ENCODE data around the gene RALGPS1. TPM values are rescaled to one million over a fixed set of nuclear protein-coding genes. Genes with fewer than 3 reads are reported as not detected.

The RALGPS1 gene
- total and polyA plus RNA-seq, 2 of the 8 experiments (the other 6 are each of a cell fraction or from before 2014, with no cell fraction given), result 20.0 to 23.5 TPM

DNA sequence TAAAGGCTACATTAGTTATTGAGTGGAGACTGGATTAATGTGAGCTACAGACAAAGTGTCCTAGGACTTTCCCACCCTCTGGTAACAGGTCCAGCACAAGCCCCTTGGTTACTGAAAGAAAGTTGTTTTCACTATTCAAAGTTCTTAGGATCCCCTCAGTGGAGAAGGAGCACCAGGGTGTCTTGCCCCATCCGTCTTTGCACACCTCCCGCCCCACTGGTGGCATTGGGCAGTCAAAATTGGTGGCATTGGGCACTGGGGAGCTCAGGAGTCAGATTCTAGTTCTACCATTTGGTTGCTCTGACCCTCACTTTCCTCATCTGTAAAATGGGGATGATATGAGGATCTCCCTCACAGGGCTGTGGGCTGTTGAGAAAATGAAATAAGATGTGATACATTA, 210.2 kb downstream of the RALGPS1 start:
- H3K27me3 ChIP-seq (replicated peaks in 1 of 4; ENCODE audit: control insufficient read depth in 3 of 4, extremely low read depth in 1 of 4, insufficient read depth in 3 of 4, low read length in 3 of 4), result no peaks in the 10 kb centered on the region; a peak in 2 of 7 replicates
- no peak for DNase-seq (ENCODE audit: low read depth in 1 of 2, low spot score in 2 of 2)
- no peak overlapping the region for H3K18ac ChIP-seq (ENCODE audit: extremely low read depth, low read length)
- ChIA-PET POLR2A (ENCODE audit: partially characterized antibody) (no interaction called here), CTCF (ENCODE audit: partially characterized antibody) (interaction anchor here (0.7 to 1.6 kb wide), 7 partner anchors 9 to 183 kb away, joined by 3 to 6 read pairs (median 4); no protein-coding TSS in a partner anchor)
- no peak overlapping the region for H2BK120ac ChIP-seq (replicated peaks; ENCODE audit: low read depth, low read length)
- no peak overlapping the region for H4K8ac ChIP-seq (ENCODE audit: extremely low read depth, insufficient read depth, low read length)
- no peak overlapping the region for H2AK5ac ChIP-seq (ENCODE audit: low read depth, low read length)
- no peak overlapping the region for H3K4me2 ChIP-seq (ENCODE audit: insufficient read depth in 1 of 2, low read depth in 2 of 2, low read length in 2 of 2)
- no peak overlapping the region for H2BK5ac ChIP-seq (ENCODE audit: low read depth, low read length)
- H3K79me1 ChIP-seq (ENCODE audit: low read depth, low read length), result no peaks in the 10 kb centered on the region
- H4K91ac ChIP-seq (replicated peaks; ENCODE audit: insufficient read length, low read length), result no peak overlapping the region
- no peak overlapping the region for H3K14ac ChIP-seq (ENCODE audit: insufficient read length)
- H2AFZ ChIP-seq (ENCODE audit: low read length), result no peak overlapping the region
- TF ChIP-seq KDM1A (IDR thresholded peaks at IDR 0.05; ENCODE audit: borderline replicate concordance, low read length), result peak; percentile 29; the same call in 1 of the 2 replicates
- TF ChIP-seq RBBP5 (IDR thresholded peaks at IDR 0.05; ENCODE audit: borderline replicate concordance, low read depth, low read length), result no peak
- no peak for TF ChIP-seq POLR2A (IDR thresholded peaks at IDR 0.05; ENCODE audit: control extremely low read depth in 1 of 2, low read depth in 2 of 2, low read length in 2 of 2)
- TF ChIP-seq MAFK (IDR thresholded peaks at IDR 0.05; ENCODE audit: low read depth, low read length), result no peak
- no peak for TF ChIP-seq TBP (IDR thresholded peaks at IDR 0.05; ENCODE audit: low read depth, low read length)
- H3K79me2 ChIP-seq (ENCODE audit: control insufficient read depth in 1 of 2, insufficient read depth in 2 of 2, low read length in 2 of 2), result peaks cover 0 to 4% of the 10 kb centered on the region in 2 experiments; a peak in 1 of 4 replicates
- no peak overlapping the region for H3K4ac ChIP-seq (replicated peaks; ENCODE audit: insufficient read length, low read depth, low read length)
- H3K23ac ChIP-seq (ENCODE audit: insufficient read length), result no peak overlapping the region
- no peaks in the 10 kb centered on the region for H3K9me3 ChIP-seq (ENCODE audit: insufficient read depth in 2 of 2, low read depth in 1 of 2, low read length in 1 of 2)
- FAIRE-seq, result no peak
- H4K20me1 ChIP-seq (replicated peaks in 1 of 2; ENCODE audit: control insufficient read depth in 1 of 2, insufficient read depth in 2 of 2, low read length in 2 of 2), result peaks cover 0 to 4% of the 10 kb centered on the region in 2 experiments
- peaks cover 8 to 17% (median 11%) of the 10 kb centered on the region in 4 experiments for H3K4me1 ChIP-seq (replicated peaks in 1 of 4; ENCODE audit: control insufficient read depth in 3 of 4, insufficient read depth in 4 of 4, low read length in 3 of 4)
- no peak overlapping the region for H3K9ac ChIP-seq (replicated peaks in 1 of 4; ENCODE audit: extremely low read depth in 1 of 4, low read depth in 3 of 4, low read length in 3 of 4)
- no peak overlapping the region for H4K5ac ChIP-seq (ENCODE audit: insufficient read length, low read depth, low read length)
- no peak overlapping the region for H3K56ac ChIP-seq (replicated peaks; ENCODE audit: insufficient read length, low read depth, low read length)
- peaks cover 13% of the 10 kb centered on the region for H3K23me2 ChIP-seq (ENCODE audit: low read depth, low read length)
- 100% methylated on average over 2 of the region's 2 CpGs; no CpG with 5 or more reads in 1 of the 2 experiments for whole genome bisulfite sequencing, 2 experiments (ENCODE audit: extremely low coverage in 1 of 2, insufficient coverage in 1 of 2, insufficient read length in 1 of 2, insufficient replicate concordance in 2 of 2, low coverage in 1 of 2, low lambda C conversion rate in 2 of 2, missing lambda C conversion rate in 1 of 2)
- no peaks in the 10 kb centered on the region; a peak in 1 of 8 replicates for H3K36me3 ChIP-seq (ENCODE audit: control insufficient read depth in 2 of 4, insufficient read depth in 4 of 4, low read length in 3 of 4)
- H3K27ac ChIP-seq (ENCODE audit: low read depth, low read length), result no peak overlapping the region
- no peak overlapping the region for H2BK20ac ChIP-seq (ENCODE audit: low read length)
- H2BK15ac ChIP-seq (ENCODE audit: low read length), result no peak overlapping the region
- no peak overlapping the region for H2BK12ac ChIP-seq (ENCODE audit: low read depth, low read length)
- H3K4me3 ChIP-seq (ENCODE audit: extremely low read depth in 1 of 4, insufficient read depth in 2 of 4, low read depth in 3 of 4, low read length in 4 of 4), result no peak overlapping the region

Data from H1 (cell line).